22Rv1 (cell line): ENCODE measurements around the gene CBR3.

Experiments
- ZFX ChIP-seq: fragments of 450-650 bp; IDR thresholded peaks from 2 replicates; pipeline ENCODE4 v1.6.1; 2017; ENCODE audit warnings: antibody characterized with exemption, borderline replicate concordance
- TF ChIP-seq, protein P1 (sequence below): fragments of 450-650 bp; IDR thresholded peaks from 2 replicates; pipeline ENCODE4 v1.5.1; 2017; ENCODE audit warnings: mild to moderate bottlenecking

DNA sequence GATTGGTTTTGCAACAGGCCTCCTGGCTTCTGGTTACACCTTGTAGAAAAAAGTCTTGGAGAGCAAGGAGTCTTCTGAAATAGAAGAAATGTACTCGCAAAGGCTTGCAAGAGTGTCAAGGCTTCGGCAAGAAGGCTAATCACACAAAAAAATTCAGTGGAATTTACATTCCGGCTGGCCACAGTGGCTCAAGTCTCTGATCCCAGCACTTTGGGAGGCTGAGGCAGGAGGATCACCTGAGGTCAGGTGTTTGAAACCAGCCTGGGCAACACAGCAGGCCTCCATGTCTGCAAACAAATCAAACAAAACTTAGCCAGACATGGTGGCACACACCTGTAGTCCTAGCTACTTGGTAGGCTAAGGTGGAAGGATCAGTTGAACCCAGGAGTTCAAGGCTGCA lies 14.0 kb downstream of the CBR3 start:
- TF ChIP-seq, protein P1, sequence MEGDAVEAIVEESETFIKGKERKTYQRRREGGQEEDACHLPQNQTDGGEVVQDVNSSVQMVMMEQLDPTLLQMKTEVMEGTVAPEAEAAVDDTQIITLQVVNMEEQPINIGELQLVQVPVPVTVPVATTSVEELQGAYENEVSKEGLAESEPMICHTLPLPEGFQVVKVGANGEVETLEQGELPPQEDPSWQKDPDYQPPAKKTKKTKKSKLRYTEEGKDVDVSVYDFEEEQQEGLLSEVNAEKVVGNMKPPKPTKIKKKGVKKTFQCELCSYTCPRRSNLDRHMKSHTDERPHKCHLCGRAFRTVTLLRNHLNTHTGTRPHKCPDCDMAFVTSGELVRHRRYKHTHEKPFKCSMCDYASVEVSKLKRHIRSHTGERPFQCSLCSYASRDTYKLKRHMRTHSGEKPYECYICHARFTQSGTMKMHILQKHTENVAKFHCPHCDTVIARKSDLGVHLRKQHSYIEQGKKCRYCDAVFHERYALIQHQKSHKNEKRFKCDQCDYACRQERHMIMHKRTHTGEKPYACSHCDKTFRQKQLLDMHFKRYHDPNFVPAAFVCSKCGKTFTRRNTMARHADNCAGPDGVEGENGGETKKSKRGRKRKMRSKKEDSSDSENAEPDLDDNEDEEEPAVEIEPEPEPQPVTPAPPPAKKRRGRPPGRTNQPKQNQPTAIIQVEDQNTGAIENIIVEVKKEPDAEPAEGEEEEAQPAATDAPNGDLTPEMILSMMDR: no peak
- no peak for TF ChIP-seq ZFX
